ENCODE measurements around the gene ATF4.

Gene ATF4

DNA sequence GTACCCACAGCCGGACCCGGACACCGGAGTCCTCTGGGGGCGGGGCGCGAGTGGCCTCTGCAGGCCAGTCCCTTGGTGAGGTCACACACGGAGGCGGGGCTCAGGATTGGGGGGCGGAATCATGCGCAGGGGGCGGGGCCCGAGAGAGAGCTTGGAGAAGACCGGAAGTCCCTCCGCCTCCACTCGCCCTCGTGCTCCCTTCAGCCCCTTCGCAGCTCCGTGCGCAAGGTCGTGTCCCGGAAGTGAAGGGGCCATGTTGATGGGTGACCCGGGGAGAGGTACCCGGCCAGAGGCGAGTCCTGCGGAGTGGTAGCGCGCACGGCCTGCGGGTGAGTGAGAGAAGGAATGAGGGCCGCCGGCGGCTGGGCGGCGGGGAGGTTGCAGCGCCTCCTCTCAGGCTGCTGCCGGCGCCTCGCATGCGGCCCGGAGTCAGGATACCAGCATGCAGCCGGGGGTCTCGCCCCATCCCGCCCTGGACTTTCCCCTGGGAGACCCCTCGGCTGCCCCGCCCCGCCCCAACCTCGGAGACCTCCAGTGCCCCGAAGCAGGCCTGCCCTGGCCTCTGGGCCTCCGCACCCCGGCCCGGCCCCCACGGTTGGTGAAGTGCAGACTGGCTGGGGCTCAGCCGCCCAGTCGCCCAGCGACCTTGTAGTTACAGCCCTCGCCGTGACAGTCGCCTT is 18.1 kb upstream of the ATF4 start, which contains the start of gene MIEF1 (continued):
- TF ChIP-seq SP2 (tag by site-specific recombination; IDR thresholded peaks at IDR 0.05) (peak; percentile 95), ZNF211 (tag by site-specific recombination; IDR thresholded peaks at IDR 0.05; ENCODE audit: low read depth) (no peak), SP7 (tag by site-specific recombination; IDR thresholded peaks at IDR 0.05) (peak; percentile 47; the same call in 1 of the 2 replicates), KLF8 (tag by site-specific recombination; IDR thresholded peaks at IDR 0.05) (peak; percentile 62; the same call in 1 of the 2 replicates), ZEB2 (tag by site-specific recombination; IDR thresholded peaks at IDR 0.05) (peak; percentile 43; the same call in 1 of the 2 replicates), ZNF596 (tag by site-specific recombination; IDR thresholded peaks at IDR 0.05) (no peak), ZNF10 (tag by site-specific recombination; IDR thresholded peaks at IDR 0.05) (no peak), ZNF670 (tag by site-specific recombination; IDR thresholded peaks at IDR 0.05; ENCODE audit: low read depth) (no peak), ZNF23 (tag by site-specific recombination; IDR thresholded peaks at IDR 0.05; ENCODE audit: borderline replicate concordance) (no peak), MZF1 (tag by site-specific recombination; IDR thresholded peaks at IDR 0.05; ENCODE audit: borderline replicate concordance) (no peak), ZNF530 (tag by site-specific recombination; IDR thresholded peaks at IDR 0.05; ENCODE audit: low read depth) (no peak), ZNF221 (tag by site-specific recombination; IDR thresholded peaks at IDR 0.05; ENCODE audit: borderline replicate concordance) (no peak), OVOL3 (tag by site-specific recombination; IDR thresholded peaks at IDR 0.05) (no peak), GLIS2 (tag by site-specific recombination; IDR thresholded peaks at IDR 0.05) (peak; percentile 74), ZNF350 (tag by site-specific recombination; IDR thresholded peaks at IDR 0.05) (no peak), ZNF140 (tag by site-specific recombination; IDR thresholded peaks at IDR 0.05) (no peak), ZSCAN18 (tag by site-specific recombination; IDR thresholded peaks at IDR 0.05) (no peak), ATF2 (tag by site-specific recombination; IDR thresholded peaks at IDR 0.05; ENCODE audit: low read depth) (no peak; the same call in 1 of the 2 replicates), ZNF362 (tag by site-specific recombination; IDR thresholded peaks at IDR 0.05) (no peak), ZNF223 (tag by site-specific recombination; IDR thresholded peaks at IDR 0.05) (no peak), PRDM1 (tag by site-specific recombination; IDR thresholded peaks at IDR 0.05) (no peak), ZNF404 (tag by site-specific recombination; IDR thresholded peaks at IDR 0.05) (no peak), ZNF645 (tag by site-specific recombination; IDR thresholded peaks at IDR 0.05) (no peak), GLIS1 (tag by site-specific recombination; IDR thresholded peaks at IDR 0.05) (no peak; the same call in 1 of the 2 replicates), ZNF16 (tag by site-specific recombination; IDR thresholded peaks at IDR 0.05; ENCODE audit: low read depth) (no peak), ZNF248 (tag by site-specific recombination; IDR thresholded peaks at IDR 0.05) (no peak), ZNF416 (tag by site-specific recombination; IDR thresholded peaks at IDR 0.05) (no peak)
- TF ChIP-seq, protein P1, sequence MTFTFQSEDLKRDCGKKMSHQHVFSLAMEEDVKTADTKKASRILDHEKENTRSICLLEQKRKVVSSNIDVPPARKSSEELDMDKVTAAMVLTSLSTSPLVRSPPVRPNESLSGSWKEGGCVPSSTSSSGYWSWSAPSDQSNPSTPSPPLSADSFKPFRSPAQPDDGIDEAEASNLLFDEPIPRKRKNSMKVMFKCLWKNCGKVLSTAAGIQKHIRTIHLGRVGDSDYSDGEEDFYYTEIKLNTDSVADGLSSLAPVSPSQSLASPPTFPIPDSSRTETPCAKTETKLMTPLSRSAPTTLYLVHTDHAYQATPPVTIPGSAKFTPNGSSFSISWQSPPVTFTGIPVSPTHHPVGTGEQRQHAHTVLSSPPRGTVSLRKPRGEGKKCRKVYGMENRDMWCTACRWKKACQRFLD (tag by site-specific recombination; IDR thresholded peaks at IDR 0.05), result no peak
- TF ChIP-seq, protein P2, sequence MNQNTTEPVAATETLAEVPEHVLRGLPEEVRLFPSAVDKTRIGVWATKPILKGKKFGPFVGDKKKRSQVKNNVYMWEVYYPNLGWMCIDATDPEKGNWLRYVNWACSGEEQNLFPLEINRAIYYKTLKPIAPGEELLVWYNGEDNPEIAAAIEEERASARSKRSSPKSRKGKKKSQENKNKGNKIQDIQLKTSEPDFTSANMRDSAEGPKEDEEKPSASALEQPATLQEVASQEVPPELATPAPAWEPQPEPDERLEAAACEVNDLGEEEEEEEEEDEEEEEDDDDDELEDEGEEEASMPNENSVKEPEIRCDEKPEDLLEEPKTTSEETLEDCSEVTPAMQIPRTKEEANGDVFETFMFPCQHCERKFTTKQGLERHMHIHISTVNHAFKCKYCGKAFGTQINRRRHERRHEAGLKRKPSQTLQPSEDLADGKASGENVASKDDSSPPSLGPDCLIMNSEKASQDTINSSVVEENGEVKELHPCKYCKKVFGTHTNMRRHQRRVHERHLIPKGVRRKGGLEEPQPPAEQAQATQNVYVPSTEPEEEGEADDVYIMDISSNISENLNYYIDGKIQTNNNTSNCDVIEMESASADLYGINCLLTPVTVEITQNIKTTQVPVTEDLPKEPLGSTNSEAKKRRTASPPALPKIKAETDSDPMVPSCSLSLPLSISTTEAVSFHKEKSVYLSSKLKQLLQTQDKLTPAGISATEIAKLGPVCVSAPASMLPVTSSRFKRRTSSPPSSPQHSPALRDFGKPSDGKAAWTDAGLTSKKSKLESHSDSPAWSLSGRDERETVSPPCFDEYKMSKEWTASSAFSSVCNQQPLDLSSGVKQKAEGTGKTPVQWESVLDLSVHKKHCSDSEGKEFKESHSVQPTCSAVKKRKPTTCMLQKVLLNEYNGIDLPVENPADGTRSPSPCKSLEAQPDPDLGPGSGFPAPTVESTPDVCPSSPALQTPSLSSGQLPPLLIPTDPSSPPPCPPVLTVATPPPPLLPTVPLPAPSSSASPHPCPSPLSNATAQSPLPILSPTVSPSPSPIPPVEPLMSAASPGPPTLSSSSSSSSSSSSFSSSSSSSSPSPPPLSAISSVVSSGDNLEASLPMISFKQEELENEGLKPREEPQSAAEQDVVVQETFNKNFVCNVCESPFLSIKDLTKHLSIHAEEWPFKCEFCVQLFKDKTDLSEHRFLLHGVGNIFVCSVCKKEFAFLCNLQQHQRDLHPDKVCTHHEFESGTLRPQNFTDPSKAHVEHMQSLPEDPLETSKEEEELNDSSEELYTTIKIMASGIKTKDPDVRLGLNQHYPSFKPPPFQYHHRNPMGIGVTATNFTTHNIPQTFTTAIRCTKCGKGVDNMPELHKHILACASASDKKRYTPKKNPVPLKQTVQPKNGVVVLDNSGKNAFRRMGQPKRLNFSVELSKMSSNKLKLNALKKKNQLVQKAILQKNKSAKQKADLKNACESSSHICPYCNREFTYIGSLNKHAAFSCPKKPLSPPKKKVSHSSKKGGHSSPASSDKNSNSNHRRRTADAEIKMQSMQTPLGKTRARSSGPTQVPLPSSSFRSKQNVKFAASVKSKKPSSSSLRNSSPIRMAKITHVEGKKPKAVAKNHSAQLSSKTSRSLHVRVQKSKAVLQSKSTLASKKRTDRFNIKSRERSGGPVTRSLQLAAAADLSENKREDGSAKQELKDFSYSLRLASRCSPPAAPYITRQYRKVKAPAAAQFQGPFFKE (tag by site-specific recombination; IDR thresholded peaks at IDR 0.05; ENCODE audit: borderline replicate concordance), result 0 out of 2 replicates have a peak, but pooled peaks have one; percentile 25
